Osteocyte (in vitro differentiated cells): ENCODE measurements around the gene SS18. TPM values are rescaled to one million over a fixed set of nuclear protein-coding genes. Genes with fewer than 3 reads are reported as not detected.

Experiments used
- DNase-seq: peaks from one replicate; pipeline ENCODE4 v3.0.0; 2021; ENCODE audit warnings: mixed read lengths; ENCODE audit not compliant: unreplicated experiment; ENCODE audit errors: extremely low spot score
- H3K27ac Mint-ChIP-seq: one replicate; pipeline ENCODE4 v1.8.0; 2021; ENCODE audit warnings: mild to moderate bottlenecking, mixed read lengths; ENCODE audit not compliant: unreplicated experiment
- H3K27me3 Mint-ChIP-seq: one replicate; pipeline ENCODE4 v1.8.0; 2021; ENCODE audit warnings: mixed read lengths; ENCODE audit not compliant: unreplicated experiment
- H3K36me3 Mint-ChIP-seq: one replicate; pipeline ENCODE4 v1.8.0; 2021; ENCODE audit warnings: mixed read lengths; ENCODE audit not compliant: unreplicated experiment
- H3K4me1 Mint-ChIP-seq: one replicate; pipeline ENCODE4 v1.8.0; 2021; ENCODE audit warnings: mixed read lengths; ENCODE audit not compliant: unreplicated experiment
- H3K4me3 Mint-ChIP-seq: one replicate; pipeline ENCODE4 v1.8.0; 2021; ENCODE audit warnings: mild to moderate bottlenecking, moderate library complexity, mixed read lengths; ENCODE audit not compliant: unreplicated experiment
- H3K9me3 Mint-ChIP-seq: one replicate; pipeline ENCODE4 v1.8.0; 2021; ENCODE audit warnings: mixed read lengths; ENCODE audit not compliant: unreplicated experiment
- total RNA-seq: library from RNA; stranded (reverse); gene quantifications from 2 replicates; pipeline ENCODE4 v1.2.1, GENCODE V29; 2021
- TF ChIP-seq, protein P1 (sequence below): fragments of 200-600 bp; sonication (generic); IDR thresholded peaks from 2 replicates; pipeline ENCODE4 v1.5.0; 2021; ENCODE audit warnings: antibody characterized with exemption, mild to moderate bottlenecking, moderate library complexity

SS18 gene
- total RNA-seq, 1 donor from 2014 or later: 98.7 TPM

GRCh38 chr18:26021061-26021754 is 69.2 kb downstream of the SS18 start:
- no peak overlapping the region for H3K27ac Mint-ChIP-seq
- H3K9me3 Mint-ChIP-seq: peaks cover 8% of the 10 kb centered on the region
- DNase-seq: no peak
- no peak overlapping the region for H3K4me3 Mint-ChIP-seq
- peaks cover 5% of the 10 kb centered on the region for H3K4me1 Mint-ChIP-seq
- peaks cover 62% of the 10 kb centered on the region for H3K36me3 Mint-ChIP-seq
- no peaks in the 10 kb centered on the region for H3K27me3 Mint-ChIP-seq
- TF ChIP-seq, protein P1, sequence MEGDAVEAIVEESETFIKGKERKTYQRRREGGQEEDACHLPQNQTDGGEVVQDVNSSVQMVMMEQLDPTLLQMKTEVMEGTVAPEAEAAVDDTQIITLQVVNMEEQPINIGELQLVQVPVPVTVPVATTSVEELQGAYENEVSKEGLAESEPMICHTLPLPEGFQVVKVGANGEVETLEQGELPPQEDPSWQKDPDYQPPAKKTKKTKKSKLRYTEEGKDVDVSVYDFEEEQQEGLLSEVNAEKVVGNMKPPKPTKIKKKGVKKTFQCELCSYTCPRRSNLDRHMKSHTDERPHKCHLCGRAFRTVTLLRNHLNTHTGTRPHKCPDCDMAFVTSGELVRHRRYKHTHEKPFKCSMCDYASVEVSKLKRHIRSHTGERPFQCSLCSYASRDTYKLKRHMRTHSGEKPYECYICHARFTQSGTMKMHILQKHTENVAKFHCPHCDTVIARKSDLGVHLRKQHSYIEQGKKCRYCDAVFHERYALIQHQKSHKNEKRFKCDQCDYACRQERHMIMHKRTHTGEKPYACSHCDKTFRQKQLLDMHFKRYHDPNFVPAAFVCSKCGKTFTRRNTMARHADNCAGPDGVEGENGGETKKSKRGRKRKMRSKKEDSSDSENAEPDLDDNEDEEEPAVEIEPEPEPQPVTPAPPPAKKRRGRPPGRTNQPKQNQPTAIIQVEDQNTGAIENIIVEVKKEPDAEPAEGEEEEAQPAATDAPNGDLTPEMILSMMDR: no peak

GRCh38 chr18:26017929-26018328 is 72.5 kb downstream of the SS18 start:
- peaks cover under 1% of the 10 kb centered on the region for H3K4me1 Mint-ChIP-seq
- TF ChIP-seq, protein P1: peak; percentile 32
- H3K27me3 Mint-ChIP-seq: no peaks in the 10 kb centered on the region
- H3K36me3 Mint-ChIP-seq: peaks cover 61% of the 10 kb centered on the region
- no peak for DNase-seq
- no peak overlapping the region for H3K4me3 Mint-ChIP-seq
- peaks cover under 1% of the 10 kb centered on the region for H3K9me3 Mint-ChIP-seq
- peak overlapping the region; percentile 4 for H3K27ac Mint-ChIP-seq

GRCh38 chr18:26014462-26014861 is 76.0 kb downstream of the SS18 start:
- Mint-ChIP-seq H3K36me3 (peaks cover 54% of the 10 kb centered on the region), H3K27me3 (no peaks in the 10 kb centered on the region), H3K4me3 (no peak overlapping the region), H3K4me1 (no peaks in the 10 kb centered on the region), H3K27ac (no peak overlapping the region), H3K9me3 (no peaks in the 10 kb centered on the region)
- no peak for DNase-seq
- TF ChIP-seq, protein P1: no peak

GRCh38 chr18:26008619-26009018 is 81.8 kb downstream of the SS18 start:
- H3K4me1 Mint-ChIP-seq: no peaks in the 10 kb centered on the region
- no peaks in the 10 kb centered on the region for H3K27me3 Mint-ChIP-seq
- no peak for DNase-seq
- H3K36me3 Mint-ChIP-seq: peaks cover 20% of the 10 kb centered on the region
- no peak overlapping the region for H3K27ac Mint-ChIP-seq
- no peak overlapping the region for H3K4me3 Mint-ChIP-seq
- TF ChIP-seq, protein P1: no peak
- peaks cover 3% of the 10 kb centered on the region for H3K9me3 Mint-ChIP-seq

DNA sequence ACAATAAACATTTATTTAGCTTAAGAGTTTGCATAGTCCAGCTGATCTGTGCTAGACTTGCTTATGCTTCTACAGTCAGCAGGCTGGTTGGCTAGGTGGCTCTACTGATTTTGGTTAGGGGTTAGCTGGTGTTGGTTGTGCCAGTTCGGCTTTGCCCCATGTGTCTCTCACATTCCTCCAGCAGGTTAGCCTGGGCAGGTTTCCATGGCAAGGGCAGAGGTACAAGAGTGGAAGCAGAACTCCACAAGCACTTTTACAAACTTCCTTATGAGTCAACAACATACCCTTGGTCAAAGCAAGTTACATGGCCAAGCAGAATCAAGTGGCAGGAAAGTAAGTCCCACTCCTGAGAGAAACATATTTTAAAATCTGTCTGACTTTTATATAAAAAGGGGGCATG is 82.3 kb downstream of the SS18 start:
- DNase-seq: no peak
- TF ChIP-seq, protein P1: no peak
- no peak overlapping the region for H3K27ac Mint-ChIP-seq
- peaks cover 3% of the 10 kb centered on the region for H3K9me3 Mint-ChIP-seq
- peaks cover 16% of the 10 kb centered on the region for H3K36me3 Mint-ChIP-seq
- no peaks in the 10 kb centered on the region for H3K27me3 Mint-ChIP-seq
- H3K4me3 Mint-ChIP-seq: no peak overlapping the region
- H3K4me1 Mint-ChIP-seq: no peaks in the 10 kb centered on the region
